Activated T-helper 1 cell treated with anti-CD3 and anti-CD28 coated beads, Interleukin-12 subunit alpha, Interleukin-12 subunit beta, Interleukin-2, Interleukin-4 antibody, amounts not matched to agents 30 ng/mL and 10 ng/mL and 1 ng/mL, durations not matched to agents 14 hours and 24 hours and 36 hours (primary cell): ENCODE results near the gene PEX7. TPM values are rescaled to one million over a fixed set of nuclear protein-coding genes. Genes with fewer than 3 reads are reported as not detected.
"Not testable (repeated sequence)": the region's sequence is repeated elsewhere in the genome, so short reads cannot be mapped to it uniquely, and the experiment has no call there.

ENCODE experiments used
- DNase-seq: peaks from one replicate; pipeline ENCODE4 v3.0.0; 2021; ENCODE audit warnings: low spot score
- H3K27ac Mint-ChIP-seq: one replicate; pipeline ENCODE4 v1.8.0; 2021; ENCODE audit warnings: mild to moderate bottlenecking, mixed read lengths
- H3K27me3 Mint-ChIP-seq: one replicate; pipeline ENCODE4 v1.8.0; 2022; ENCODE audit warnings: mild to moderate bottlenecking, moderate library complexity, mixed read lengths; ENCODE audit not compliant: insufficient read depth
- H3K36me3 Mint-ChIP-seq: one replicate; pipeline ENCODE4 v1.8.0; 2021; ENCODE audit warnings: low read depth, mixed read lengths
- H3K4me1 Mint-ChIP-seq: one replicate; pipeline ENCODE4 v1.8.0; 2021; ENCODE audit warnings: low read depth, mixed read lengths
- H3K4me3 Mint-ChIP-seq: one replicate; pipeline ENCODE4 v1.8.0; 2021; ENCODE audit warnings: mild to moderate bottlenecking, moderate library complexity, mixed read lengths
- H3K9me3 Mint-ChIP-seq: one replicate; pipeline ENCODE4 v1.8.0; 2021; ENCODE audit warnings: mixed read lengths
- intact Hi-C: fragments of 100-400 bp; cut with micrococcal nuclease; formaldehyde crosslinking; loops from one replicate; pipeline ENCODE4 v1.15.1; 2024
- total RNA-seq: library from RNA; stranded (reverse); gene quantifications from 2 replicates; pipeline ENCODE4 v1.2.3, GENCODE V29; 2022

PEX7 gene
- total RNA-seq, 1 donor from 2014 or later, result 3.7 TPM

- peaks cover 29% of the 10 kb centered on the region for H3K27me3 Mint-ChIP-seq
- no peak for DNase-seq
- no peak overlapping the region for H3K4me3 Mint-ChIP-seq
- H3K9me3 Mint-ChIP-seq, result no peaks in the 10 kb centered on the region
- H3K27ac Mint-ChIP-seq, result no peak overlapping the region
- no peaks in the 10 kb centered on the region for H3K36me3 Mint-ChIP-seq
- peaks cover 5% of the 10 kb centered on the region for H3K4me1 Mint-ChIP-seq
- intact Hi-C loops, result no loop called here
Measured at GRCh38 chr6:136956590-136957544, 134.5 kb downstream of the PEX7 start.

GRCh38 chr6:136958168-136958567, 135.8 kb downstream of the PEX7 start:
- H3K4me3 Mint-ChIP-seq, result no peak overlapping the region
- peaks cover 5% of the 10 kb centered on the region for H3K4me1 Mint-ChIP-seq
- H3K27ac Mint-ChIP-seq, result no peak overlapping the region
- no peaks in the 10 kb centered on the region for H3K36me3 Mint-ChIP-seq
- peaks cover 27% of the 10 kb centered on the region for H3K27me3 Mint-ChIP-seq
- no peaks in the 10 kb centered on the region for H3K9me3 Mint-ChIP-seq
- intact Hi-C loops, result no loop called here
- no peak for DNase-seq

- intact Hi-C loops, result no loop called here
- DNase-seq, result no peak
Measured at GRCh38 chr6:136959471-136959891, 137.1 kb downstream of the PEX7 start.

GRCh38 chr6:136959935-136960334, 137.5 kb downstream of the PEX7 start:
- intact Hi-C loops, DNase-seq, H3K36me3 Mint-ChIP-seq, H3K27ac Mint-ChIP-seq, H3K4me3 Mint-ChIP-seq, H3K4me1 Mint-ChIP-seq, H3K9me3 Mint-ChIP-seq: not testable (repeated sequence)
- peaks cover 20% of the 10 kb centered on the region for H3K27me3 Mint-ChIP-seq

More at GRCh38 chr6:136959471-136959891, 137.1 kb downstream of the PEX7 start:
- Mint-ChIP-seq H3K4me1 (peaks cover 5% of the 10 kb centered on the region), H3K27me3 (peaks cover 18% of the 10 kb centered on the region), H3K9me3 (no peaks in the 10 kb centered on the region), H3K36me3 (no peaks in the 10 kb centered on the region), H3K4me3 (no peak overlapping the region), H3K27ac (no peak overlapping the region)

GRCh38 chr6:136960781-136961180, 138.4 kb downstream of the PEX7 start:
- H3K36me3 Mint-ChIP-seq, result no peaks in the 10 kb centered on the region
- intact Hi-C loops, result no loop called here
- no peak overlapping the region for H3K4me3 Mint-ChIP-seq
- DNase-seq, result no peak
- peaks cover 5% of the 10 kb centered on the region for H3K4me1 Mint-ChIP-seq
- H3K9me3 Mint-ChIP-seq, result no peaks in the 10 kb centered on the region
- peaks cover 20% of the 10 kb centered on the region for H3K27me3 Mint-ChIP-seq
- no peak overlapping the region for H3K27ac Mint-ChIP-seq

GRCh38 chr6:136961848-136962247, 139.5 kb downstream of the PEX7 start:
- H3K27me3 Mint-ChIP-seq, result peaks cover 22% of the 10 kb centered on the region
- H3K4me1 Mint-ChIP-seq, result peaks cover 3% of the 10 kb centered on the region

GRCh38 chr6:136962661-136963060, 140.3 kb downstream of the PEX7 start:
- Mint-ChIP-seq H3K4me1 (peaks cover 2% of the 10 kb centered on the region), H3K4me3 (no peak overlapping the region), H3K9me3 (no peaks in the 10 kb centered on the region), H3K27me3 (peaks cover 23% of the 10 kb centered on the region), H3K36me3 (no peaks in the 10 kb centered on the region), H3K27ac (no peak overlapping the region)
- intact Hi-C loops, result no loop called here
- DNase-seq, result no peak

More at GRCh38 chr6:136961848-136962247, 139.5 kb downstream of the PEX7 start:
- no peak overlapping the region for H3K4me3 Mint-ChIP-seq
- intact Hi-C loops, result no loop called here
- DNase-seq, result no peak
- no peak overlapping the region for H3K27ac Mint-ChIP-seq
- H3K9me3 Mint-ChIP-seq, result no peaks in the 10 kb centered on the region
- no peaks in the 10 kb centered on the region for H3K36me3 Mint-ChIP-seq

- no peak for DNase-seq
- H3K4me1 Mint-ChIP-seq, result peaks cover 8% of the 10 kb centered on the region
- H3K9me3 Mint-ChIP-seq, result no peaks in the 10 kb centered on the region
- H3K27me3 Mint-ChIP-seq, result peaks cover 29% of the 10 kb centered on the region
- H3K4me3 Mint-ChIP-seq, result no peak overlapping the region
- intact Hi-C loops, result no loop called here
- no peaks in the 10 kb centered on the region for H3K36me3 Mint-ChIP-seq
- H3K27ac Mint-ChIP-seq, result no peak overlapping the region
Measured at GRCh38 chr6:136963259-136963658, 140.9 kb downstream of the PEX7 start.

Other genes with a start within 250 kb of the PEX7 start
- gene MAP3K5, start 30.1 kb upstream of the PEX7 start, total RNA-seq, result 12.2 and 13.4 TPM in 2 replicates
- not detected in 2 replicates for gene SLC35D3, start 99.7 kb downstream of the PEX7 start, total RNA-seq
- gene IL20RA, start 222.4 kb downstream of the PEX7 start, total RNA-seq, result not detected in 2 replicates